ENCODE data around the gene FRMD6. TPM values are rescaled to one million over a fixed set of nuclear protein-coding genes. Genes with fewer than 3 reads are reported as not detected.

Gene FRMD6
- polyA plus RNA-seq, 1 donor from 2014 or later = 2.4 TPM

DNA sequence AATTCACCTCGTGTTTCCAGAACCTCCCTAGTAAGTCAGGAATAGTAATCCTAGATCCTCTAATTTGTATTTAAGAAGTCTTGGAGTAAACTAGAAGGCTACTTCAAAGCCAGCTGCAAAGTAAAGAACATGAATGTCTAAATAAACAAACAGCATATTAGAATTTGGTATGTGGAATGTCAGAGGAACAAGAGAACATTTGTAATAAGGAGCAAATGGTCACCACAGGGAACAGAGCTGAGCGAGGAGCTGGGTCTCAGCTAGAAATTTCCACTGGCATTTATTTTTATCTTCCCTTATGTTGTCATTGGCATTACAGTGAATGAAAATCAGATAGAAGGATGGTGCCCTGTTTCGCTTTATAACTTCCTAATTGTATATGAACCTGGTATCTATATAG is 50.2 kb downstream of the FRMD6 start:
- H3K79me2 ChIP-seq (replicated peaks; ENCODE audit: insufficient read depth, low read length) = no peaks in the 10 kb centered on the region
- no peak overlapping the region for H3K4me3 ChIP-seq (ENCODE audit: low read length)
- H3K27me3 ChIP-seq (ENCODE audit: insufficient read depth, low read depth, low read length) = no peaks in the 10 kb centered on the region
- H2AFZ ChIP-seq (ENCODE audit: low read depth, low read length) = no peak overlapping the region
- H3K9ac ChIP-seq (ENCODE audit: low read length) = no peak overlapping the region
- no peaks in the 10 kb centered on the region for H3K9me2 ChIP-seq (ENCODE audit: insufficient read depth, low read length)
- no peaks in the 10 kb centered on the region for H3K9me3 ChIP-seq (ENCODE audit: low read length)
- H4K20me1 ChIP-seq (ENCODE audit: insufficient read depth) = no peaks in the 10 kb centered on the region
- TF ChIP-seq RAD21 (conservative IDR thresholded peaks at IDR 0.05) = no peak
- no peak for TF ChIP-seq SMC3 (conservative IDR thresholded peaks at IDR 0.05; ENCODE audit: poor library complexity)
- no peak for TF ChIP-seq MXI1 (conservative IDR thresholded peaks at IDR 0.05; ENCODE audit: poor library complexity, severe bottlenecking)
- TF ChIP-seq EP300 (conservative IDR thresholded peaks at IDR 0.05; ENCODE audit: poor library complexity, severe bottlenecking) = no peak
- TF ChIP-seq, protein P1, sequence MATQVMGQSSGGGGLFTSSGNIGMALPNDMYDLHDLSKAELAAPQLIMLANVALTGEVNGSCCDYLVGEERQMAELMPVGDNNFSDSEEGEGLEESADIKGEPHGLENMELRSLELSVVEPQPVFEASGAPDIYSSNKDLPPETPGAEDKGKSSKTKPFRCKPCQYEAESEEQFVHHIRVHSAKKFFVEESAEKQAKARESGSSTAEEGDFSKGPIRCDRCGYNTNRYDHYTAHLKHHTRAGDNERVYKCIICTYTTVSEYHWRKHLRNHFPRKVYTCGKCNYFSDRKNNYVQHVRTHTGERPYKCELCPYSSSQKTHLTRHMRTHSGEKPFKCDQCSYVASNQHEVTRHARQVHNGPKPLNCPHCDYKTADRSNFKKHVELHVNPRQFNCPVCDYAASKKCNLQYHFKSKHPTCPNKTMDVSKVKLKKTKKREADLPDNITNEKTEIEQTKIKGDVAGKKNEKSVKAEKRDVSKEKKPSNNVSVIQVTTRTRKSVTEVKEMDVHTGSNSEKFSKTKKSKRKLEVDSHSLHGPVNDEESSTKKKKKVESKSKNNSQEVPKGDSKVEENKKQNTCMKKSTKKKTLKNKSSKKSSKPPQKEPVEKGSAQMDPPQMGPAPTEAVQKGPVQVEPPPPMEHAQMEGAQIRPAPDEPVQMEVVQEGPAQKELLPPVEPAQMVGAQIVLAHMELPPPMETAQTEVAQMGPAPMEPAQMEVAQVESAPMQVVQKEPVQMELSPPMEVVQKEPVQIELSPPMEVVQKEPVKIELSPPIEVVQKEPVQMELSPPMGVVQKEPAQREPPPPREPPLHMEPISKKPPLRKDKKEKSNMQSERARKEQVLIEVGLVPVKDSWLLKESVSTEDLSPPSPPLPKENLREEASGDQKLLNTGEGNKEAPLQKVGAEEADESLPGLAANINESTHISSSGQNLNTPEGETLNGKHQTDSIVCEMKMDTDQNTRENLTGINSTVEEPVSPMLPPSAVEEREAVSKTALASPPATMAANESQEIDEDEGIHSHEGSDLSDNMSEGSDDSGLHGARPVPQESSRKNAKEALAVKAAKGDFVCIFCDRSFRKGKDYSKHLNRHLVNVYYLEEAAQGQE (IDR thresholded peaks at IDR 0.05; ENCODE audit: borderline replicate concordance) = no peak
- no peak for TF ChIP-seq POLR2AphosphoS5 (IDR thresholded peaks at IDR 0.05)
- H3K27ac ChIP-seq (ENCODE audit: low read length) = no peak overlapping the region
- no peak overlapping the region for H3K4me2 ChIP-seq (ENCODE audit: low read length)
- no peaks in the 10 kb centered on the region for H3K36me3 ChIP-seq (ENCODE audit: insufficient read depth, low read length)
- no peaks in the 10 kb centered on the region for H3F3A ChIP-seq (ENCODE audit: insufficient read depth, low read length, poor library complexity, severe bottlenecking)

DNA sequence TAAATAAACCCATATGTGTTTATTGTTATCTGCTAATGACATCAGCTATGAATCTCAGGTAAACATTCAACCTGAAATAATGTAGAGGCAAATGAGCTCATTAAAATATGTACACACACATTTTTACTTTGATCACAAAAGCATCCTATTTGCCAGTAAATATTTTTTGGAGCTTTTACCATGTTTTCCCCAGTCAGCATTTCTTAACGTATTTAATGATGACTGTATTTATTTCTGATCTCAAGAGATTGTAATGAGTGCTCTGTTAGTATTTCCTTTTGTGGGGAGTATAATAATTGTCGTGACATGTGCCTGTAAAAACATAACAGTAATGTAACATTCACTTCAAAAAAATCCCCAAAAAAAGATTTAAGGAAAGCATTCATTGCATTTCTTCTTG is 52.1 kb downstream of the FRMD6 start:
- Histone ChIP-seq H3K36me3 (ENCODE audit: insufficient read depth, low read length) (no peaks in the 10 kb centered on the region), H3K4me2 (ENCODE audit: low read length) (no peak overlapping the region), H3F3A (ENCODE audit: insufficient read depth, low read length, poor library complexity, severe bottlenecking) (no peaks in the 10 kb centered on the region), H3K4me3 (ENCODE audit: low read length) (no peak overlapping the region), H3K27ac (ENCODE audit: low read length) (no peak overlapping the region), H3K9ac (ENCODE audit: low read length) (no peak overlapping the region), H2AFZ (ENCODE audit: low read depth, low read length) (no peak overlapping the region), H3K27me3 (ENCODE audit: insufficient read depth, low read depth, low read length) (no peaks in the 10 kb centered on the region), H3K79me2 (replicated peaks; ENCODE audit: insufficient read depth, low read length) (no peaks in the 10 kb centered on the region), H3K9me2 (ENCODE audit: insufficient read depth, low read length) (no peaks in the 10 kb centered on the region), H4K20me1 (ENCODE audit: insufficient read depth) (no peaks in the 10 kb centered on the region), H3K9me3 (ENCODE audit: low read length) (no peaks in the 10 kb centered on the region)
- TF ChIP-seq EP300 (conservative IDR thresholded peaks at IDR 0.05; ENCODE audit: poor library complexity, severe bottlenecking) (no peak), TAF1 (IDR thresholded peaks at IDR 0.05; ENCODE audit: low read depth) (no peak), EZH2 (IDR thresholded peaks at IDR 0.05; ENCODE audit: borderline replicate concordance, insufficient read depth, low read length, poor library complexity, severe bottlenecking) (no peak), SMC3 (conservative IDR thresholded peaks at IDR 0.05; ENCODE audit: poor library complexity) (no peak), POLR2AphosphoS5 (IDR thresholded peaks at IDR 0.05) (no peak), MXI1 (conservative IDR thresholded peaks at IDR 0.05; ENCODE audit: poor library complexity, severe bottlenecking) (no peak), RAD21 (conservative IDR thresholded peaks at IDR 0.05) (no peak)
- TF ChIP-seq, protein P2, sequence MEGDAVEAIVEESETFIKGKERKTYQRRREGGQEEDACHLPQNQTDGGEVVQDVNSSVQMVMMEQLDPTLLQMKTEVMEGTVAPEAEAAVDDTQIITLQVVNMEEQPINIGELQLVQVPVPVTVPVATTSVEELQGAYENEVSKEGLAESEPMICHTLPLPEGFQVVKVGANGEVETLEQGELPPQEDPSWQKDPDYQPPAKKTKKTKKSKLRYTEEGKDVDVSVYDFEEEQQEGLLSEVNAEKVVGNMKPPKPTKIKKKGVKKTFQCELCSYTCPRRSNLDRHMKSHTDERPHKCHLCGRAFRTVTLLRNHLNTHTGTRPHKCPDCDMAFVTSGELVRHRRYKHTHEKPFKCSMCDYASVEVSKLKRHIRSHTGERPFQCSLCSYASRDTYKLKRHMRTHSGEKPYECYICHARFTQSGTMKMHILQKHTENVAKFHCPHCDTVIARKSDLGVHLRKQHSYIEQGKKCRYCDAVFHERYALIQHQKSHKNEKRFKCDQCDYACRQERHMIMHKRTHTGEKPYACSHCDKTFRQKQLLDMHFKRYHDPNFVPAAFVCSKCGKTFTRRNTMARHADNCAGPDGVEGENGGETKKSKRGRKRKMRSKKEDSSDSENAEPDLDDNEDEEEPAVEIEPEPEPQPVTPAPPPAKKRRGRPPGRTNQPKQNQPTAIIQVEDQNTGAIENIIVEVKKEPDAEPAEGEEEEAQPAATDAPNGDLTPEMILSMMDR (IDR thresholded peaks at IDR 0.05; ENCODE audit: poor library complexity, severe bottlenecking) = no peak
- TF ChIP-seq, protein P1 (IDR thresholded peaks at IDR 0.05; ENCODE audit: borderline replicate concordance) = no peak
